HG03571 (cell line): ENCODE data around the gene PPP1R12C.

Experiments used
- ATAC-seq: cut with Tn5 transposase; IDR thresholded peaks from one replicate; pipeline ENCODE4 v1.9.1; 2021; ENCODE audit not compliant: unreplicated experiment

The PPP1R12C gene

DNA sequence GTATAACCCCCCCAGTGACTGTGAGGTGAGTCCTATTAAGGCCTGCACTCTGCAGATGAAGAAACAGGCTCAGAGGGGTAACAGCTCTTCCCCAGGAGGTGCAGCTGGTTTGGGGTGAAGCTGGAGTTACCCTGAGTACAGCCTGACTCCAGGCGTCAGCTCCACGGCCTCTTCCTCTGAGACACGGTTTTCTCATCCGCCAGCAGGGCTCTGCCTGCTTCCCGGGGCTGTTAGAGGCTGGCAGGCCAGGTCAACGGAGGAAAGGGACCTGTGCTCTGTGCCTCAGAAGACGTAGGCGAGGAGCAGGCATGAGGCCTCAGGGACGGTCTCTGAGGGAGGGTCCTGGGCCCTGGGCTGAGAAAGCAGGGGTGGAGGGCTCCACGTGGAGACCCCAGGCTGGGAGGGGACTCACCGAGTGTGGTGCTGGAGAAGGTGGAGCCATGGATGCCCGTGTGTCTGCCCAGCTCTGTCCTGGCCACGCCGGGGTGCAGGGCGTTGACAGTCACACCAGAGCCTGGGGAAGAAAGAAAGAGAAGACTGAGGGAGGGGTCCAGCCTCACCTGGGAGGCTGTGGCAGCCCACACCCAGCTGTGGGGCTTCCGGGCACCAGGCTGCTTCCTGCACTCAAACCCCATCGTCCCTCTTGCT is 70.3 kb downstream of the PPP1R12C start:
- ATAC-seq: no peak

DNA sequence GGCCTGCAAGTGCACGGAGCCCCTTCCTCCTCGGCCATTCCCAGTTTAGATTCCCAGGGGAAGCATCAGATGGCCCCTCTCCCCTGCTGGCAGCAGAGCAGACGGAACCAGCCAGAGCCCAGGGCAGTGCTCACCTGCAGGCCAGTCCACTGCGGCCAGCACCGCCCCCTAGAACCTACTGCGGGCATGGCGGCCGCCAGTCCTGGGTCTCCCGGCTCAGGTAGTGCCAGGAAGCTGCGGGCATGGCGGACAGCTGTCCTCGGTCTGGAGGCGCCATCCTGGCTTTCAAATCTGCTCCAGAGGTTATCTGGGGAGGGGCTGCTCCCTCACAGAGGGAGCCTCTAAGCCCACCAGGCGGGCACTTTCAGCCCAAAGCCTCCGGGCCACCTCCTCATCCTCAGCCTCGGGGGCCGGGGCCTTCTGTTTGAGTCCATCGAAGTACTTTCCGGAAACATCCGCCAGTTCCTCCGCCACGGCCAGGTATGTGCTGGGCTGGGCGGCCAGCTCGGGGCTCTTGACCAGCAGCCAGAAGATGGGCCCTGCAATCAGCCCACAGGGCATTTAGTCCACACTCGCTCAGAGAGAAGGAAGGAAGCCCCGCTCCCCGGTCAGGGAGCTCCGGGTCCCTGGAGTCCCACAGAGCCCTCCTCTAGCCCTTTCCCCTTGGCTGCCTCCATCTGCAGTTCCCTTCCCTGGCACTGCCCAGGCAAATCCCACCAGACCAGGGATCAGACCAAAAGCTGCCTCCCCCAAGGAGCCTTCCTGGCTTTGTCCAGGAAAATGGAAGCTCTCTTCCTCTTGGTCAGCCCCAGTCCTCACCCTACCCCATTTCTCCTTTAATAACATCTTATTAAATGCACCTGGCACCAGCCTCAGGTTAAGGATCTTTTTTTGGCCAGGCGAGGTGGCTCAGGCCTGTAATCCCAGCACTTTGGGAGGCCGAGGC is 72.4 kb downstream of the PPP1R12C start:
- ATAC-seq: no peak

DNA sequence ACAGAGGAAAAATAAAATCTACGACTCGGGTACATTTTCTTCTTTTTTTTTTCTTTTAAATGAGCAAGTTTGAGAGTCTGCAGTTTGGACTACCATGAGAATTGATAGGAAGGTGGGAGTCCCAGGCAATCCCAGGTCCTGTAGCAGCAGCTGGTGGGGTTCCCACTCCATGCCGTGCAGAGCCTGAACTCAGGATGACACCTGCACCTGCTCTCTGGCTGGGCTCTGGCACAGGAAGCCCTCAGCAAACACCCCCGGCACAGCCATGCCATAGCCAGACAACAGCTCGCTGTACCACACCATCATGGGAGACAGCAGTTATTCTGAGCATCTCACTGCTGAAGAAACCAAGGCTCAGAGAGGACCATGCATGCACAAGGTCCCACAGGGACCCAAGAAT is 73.2 kb downstream of the PPP1R12C start:
- no peak for ATAC-seq

DNA sequence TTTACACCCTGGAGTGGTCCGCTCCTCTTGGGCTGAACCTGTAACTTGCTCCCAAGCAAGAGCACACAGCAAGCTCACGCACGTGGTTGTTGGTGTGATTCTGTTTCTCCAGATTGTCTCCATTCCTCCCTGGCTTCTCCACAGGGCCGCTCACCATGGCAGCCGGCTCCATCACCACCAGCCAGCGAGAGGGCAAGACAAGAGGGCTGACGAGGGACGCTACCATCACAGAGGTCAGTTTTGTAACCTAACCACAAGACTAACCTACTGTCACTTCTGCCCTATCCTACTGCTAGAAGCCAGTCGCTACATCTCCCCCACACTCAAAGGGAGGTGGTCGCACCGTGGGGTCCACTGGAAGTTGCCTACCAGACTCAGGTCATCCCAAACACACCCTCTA is 74.7 kb downstream of the PPP1R12C start:
- ATAC-seq: no peak

DNA sequence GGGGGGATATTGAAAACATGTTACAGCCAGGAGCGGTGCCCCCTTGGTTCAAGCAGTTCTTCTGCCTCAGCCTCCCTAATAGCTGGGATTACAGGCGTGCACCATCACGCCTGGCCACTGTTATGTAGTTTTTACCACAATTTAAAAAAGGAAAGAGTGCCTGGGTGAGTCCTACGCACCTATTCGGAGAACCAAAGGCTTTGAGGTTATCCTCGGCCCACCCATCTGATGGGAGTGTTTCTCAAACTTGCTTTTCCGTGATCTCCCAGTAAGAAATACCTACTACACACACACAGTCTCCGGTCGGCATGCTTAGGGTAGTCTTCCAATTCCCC is 75.1 kb downstream of the PPP1R12C start:
- no peak for ATAC-seq

DNA sequence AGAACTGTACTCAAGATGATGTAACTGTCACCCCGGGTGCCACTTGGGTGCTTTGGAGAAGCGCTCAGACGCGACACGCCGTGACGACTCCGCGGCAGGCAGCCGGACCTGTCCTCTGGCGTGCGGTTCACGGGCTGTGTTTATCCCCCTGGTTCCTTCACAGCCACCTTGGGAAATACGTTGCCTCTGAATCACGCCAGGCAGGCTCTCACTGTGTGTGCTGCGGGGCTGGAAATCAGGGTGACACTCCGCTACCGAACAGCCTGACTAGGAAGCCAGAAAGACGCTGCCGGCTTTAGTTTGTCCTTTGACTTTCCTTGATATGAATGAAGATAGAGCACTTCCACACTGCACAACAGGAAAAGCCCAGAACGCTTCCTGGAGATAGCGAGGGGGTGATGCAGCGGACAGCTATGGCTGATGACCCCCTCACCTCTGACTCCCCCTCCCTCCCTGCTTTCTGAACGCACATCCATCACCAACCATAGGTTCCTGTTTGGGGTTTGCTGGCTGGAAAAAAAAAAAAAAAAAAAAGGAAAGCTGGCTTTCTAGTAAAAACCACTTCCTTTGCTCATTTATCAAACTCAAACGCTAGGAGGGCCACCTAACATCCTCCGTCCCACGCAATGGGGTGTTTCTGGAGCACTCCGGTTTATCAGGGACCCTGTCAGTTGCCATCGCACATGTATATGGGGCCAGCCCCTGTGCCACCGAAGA is 75.7 kb downstream of the PPP1R12C start:
- no peak for ATAC-seq

DNA sequence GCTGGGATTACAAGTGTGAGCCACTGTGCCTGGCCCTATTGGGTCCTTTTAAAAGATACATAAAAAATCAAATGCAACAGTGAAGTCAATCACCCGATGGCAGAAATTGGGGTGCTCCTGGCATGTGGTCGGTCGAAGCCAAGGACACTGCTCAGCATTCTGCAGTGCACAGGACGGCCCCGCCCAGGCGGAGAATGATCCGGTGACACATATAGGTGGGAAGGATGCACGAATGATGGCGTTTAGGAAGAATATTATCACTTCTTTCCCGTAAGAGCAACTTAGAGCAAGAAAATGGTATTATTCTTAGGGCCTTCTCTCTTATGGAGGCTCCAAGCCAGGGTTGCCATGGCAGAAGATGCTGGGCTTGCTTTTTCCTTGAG is 76.2 kb downstream of the PPP1R12C start:
- ATAC-seq: no peak
